HG02642 (cell line): ENCODE results near the gene JPH3.
"Not testable (repeated sequence)": the region's sequence is repeated elsewhere in the genome, so short reads cannot be mapped to it uniquely, and the experiment has no call there.

Source experiments
- ATAC-seq: cut with Tn5 transposase; IDR thresholded peaks from one replicate; pipeline ENCODE4 v1.9.1; 2021; ENCODE audit warnings: mild to moderate bottlenecking; ENCODE audit not compliant: unreplicated experiment, poor library complexity

Gene JPH3

DNA sequence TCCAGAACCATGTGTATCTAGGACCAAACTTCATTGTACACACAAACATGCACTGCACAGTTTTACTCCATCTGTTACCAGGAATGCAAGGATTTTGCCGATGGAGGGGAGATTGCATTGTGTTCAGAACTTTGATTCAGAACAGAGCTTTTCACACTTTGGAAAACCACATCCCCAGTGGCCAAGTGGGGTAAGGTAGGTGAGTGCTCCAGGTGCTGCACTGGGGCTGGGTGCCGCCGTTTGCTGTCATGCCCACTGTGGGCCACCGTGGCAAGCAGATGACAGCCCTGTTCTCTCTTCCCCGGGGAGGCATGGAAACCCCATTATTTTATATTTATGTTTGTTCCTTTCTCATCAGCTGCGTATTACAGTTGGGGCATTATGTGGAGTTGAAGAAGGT, 29.3 kb upstream of the JPH3 start:
- no peak for ATAC-seq

DNA sequence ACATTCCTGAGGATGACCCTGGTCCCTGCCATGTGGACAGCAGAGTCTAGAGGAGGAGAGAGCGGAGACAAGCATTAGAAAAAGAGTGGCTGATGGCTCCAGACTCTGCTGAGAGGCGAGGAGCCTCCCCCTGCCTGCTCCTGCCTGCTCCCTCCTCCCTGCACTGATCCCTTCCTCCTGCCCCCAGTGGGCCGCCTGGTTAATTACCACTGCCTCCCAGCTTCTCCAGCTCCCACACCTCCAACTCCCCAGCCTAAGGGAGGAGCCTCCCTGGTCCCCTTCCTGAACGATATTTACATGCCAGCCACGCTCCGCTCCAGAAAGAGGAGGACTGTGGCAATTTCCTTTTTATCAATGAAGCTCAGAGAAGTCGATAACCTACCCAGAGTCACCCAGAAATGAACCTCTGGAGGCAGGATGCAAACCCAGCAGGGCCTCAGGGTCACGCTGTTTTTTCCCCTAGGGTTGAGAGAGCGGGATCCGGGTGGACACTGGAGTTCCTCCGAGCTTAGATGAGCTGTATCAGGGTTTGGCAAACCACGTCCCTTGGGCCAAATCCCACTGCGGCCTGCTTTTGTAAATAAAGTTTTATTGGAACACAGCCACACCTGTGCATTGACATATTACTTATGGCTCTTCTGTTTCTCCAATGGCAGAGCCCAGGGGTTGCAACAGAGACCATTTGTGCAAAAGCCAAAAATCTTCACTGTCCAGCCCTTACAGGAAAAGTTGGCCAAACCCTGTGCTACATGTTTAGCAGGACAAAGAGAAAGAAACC, 27.1 kb upstream of the JPH3 start:
- ATAC-seq: no peak

DNA sequence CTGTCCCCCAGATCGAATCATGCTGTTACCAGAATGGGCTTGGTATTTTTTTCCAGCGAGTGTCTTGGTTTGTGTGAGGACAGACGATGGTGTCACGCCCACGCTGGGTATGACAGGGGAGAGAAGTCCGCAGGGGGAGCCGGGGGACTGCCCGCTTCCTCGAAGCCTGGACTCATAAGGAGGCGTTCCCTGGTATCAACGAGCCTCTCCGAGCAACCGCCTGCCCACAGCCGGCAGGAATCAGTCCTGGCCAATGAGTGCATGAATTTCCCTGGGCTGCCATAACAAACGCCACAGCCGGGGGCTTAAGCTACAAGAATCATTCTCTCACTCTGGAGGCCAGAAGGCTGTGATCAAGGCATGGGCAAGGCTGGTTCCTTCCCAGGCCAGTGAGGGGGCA, 26.1 kb upstream of the JPH3 start:
- no peak for ATAC-seq

DNA sequence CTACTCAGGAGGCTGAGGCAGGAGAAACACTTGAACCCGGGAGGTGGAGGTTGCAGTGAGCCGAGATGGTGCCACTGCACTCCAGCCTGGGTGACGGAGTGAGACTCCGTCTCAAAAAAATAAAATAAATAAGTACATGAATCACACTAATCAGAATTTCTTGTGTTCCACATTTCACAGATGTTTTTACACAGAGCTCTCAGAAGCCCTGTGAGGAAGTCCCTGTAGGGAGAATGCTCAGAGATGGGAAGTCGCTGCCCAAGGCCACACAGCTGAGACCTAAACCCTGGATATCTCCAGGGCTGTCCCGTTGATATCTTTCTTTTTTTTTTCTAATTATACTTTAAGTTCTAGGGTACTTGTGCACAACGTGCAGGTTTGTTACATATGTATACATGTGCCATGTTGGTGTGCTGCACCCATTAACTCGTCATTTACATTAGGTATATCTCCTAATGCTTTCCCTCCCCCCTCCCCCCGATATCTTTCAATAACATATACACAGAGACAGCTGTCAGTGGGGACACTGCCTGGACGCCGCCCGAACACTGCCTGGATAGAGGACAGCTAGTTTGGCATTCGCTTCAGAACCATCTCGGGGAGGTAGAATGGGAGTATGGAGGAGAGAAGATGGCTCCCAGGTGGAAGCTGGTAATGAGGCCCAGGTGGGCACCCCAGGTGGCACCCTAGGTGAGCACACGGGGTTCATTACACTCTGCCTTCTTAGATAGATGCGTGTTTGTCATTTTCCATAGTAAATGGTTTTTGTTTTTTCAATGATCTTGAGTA, 24.0 kb upstream of the JPH3 start:
- ATAC-seq: not testable (repeated sequence)

DNA sequence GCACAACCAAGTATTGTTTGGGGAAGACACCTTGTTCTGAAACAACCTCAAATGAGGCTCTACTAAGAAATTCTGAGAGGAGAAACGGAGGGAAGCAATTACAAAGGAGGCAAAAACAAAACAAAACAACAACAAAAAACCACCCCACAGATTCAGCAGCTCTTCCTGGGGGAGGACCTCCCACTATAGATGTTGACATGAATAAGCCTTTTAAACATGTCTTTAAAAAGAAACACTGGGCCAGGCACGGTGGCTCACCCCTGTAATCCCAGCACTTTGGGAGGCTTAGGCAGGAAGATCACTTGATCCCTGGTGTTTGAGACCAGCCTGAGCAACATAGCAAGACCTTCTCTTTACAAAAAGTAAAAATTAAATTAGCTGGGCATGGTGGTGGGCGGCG, 22.6 kb upstream of the JPH3 start:
- no peak for ATAC-seq

DNA sequence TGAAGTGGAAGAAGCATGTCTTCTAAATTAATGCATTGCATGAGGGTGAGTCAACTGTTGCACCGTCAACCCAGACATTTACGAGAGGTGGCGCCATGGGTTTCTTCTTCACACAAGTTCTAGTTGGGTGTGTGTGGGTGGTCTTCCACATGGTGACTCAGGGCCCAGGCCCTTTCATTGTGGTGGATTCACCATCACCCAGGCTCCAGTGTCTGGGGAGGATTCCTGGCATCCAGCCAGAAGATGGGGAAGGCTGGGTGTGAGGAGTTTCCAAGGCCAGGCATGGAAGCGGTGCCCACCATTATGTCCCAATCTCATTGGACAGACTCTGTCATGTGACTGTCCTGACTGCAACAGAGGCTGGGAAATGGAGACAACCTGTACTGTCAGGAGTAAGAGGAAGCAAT, 21.4 kb upstream of the JPH3 start:
- no peak for ATAC-seq

DNA sequence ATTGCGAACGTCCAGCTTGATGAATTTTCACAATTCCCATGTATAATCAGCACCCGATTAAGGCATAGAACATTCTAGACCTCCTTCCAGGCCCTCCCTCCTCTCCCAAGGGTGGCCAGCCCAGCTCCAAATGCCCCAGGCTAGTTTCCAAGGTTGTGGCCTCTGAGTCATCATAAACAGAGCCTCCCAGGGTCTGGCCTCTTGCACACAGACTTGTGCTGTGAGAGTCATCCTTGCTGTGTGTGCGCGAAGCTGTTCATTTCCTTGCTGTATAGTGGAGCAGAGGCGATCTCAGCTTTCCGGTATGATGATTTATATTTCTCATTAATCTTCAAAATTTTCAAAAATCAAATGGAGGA, 20.5 kb upstream of the JPH3 start:
- ATAC-seq: no peak

DNA sequence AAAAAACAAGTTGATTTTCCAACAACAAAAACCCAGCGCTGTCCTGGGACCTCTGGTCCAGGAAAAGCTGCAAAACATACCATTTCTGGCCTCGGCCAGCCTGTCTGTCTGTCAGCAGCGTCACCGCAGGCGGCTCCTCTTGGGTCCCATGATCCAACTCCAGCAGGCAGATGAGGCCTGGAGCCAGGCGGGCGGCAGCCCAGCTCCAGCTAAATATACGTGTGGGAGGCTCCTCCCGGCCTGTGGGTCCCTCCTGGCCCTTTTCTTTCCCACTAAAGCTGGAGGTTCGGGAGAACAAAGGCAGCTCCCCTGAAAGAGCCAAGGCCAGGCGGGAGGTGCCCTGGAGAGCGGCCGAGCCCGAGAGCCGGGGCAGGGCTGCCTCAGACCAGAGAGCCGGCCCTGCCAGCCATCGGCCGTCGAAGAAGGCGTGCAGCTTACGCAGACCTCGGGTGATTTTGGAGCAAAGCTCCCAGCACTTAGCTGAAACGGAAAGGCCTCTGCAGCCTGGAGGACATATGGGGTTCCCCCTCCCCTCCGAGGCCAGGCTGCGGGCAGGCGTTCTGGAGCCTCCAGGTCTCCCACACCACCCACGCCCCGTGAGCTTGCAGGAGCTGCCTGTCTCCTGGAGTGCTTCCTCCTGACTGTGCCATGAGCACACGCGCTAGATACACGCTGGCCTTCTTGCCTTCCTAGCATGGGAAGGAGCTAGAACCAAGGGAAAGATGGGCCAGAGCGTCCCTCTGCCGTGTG, 19.9 kb upstream of the JPH3 start:
- no peak for ATAC-seq

DNA sequence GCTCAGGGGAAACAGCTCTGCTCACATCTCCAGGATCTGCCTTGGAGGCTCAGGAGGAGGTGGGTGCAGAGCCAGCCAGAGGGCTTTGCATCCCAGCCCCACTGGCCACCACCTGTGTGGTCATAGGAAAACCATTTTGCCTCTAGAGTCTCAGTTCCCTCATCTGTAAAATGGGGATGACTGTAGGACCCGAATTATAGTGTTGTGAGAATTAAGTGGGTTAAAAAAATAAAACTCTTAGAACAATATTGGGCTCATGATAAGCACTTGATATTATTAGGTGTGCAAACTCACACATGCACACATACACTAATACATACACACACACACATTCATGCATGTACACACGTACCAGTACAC, 19.4 kb upstream of the JPH3 start:
- no peak for ATAC-seq

DNA sequence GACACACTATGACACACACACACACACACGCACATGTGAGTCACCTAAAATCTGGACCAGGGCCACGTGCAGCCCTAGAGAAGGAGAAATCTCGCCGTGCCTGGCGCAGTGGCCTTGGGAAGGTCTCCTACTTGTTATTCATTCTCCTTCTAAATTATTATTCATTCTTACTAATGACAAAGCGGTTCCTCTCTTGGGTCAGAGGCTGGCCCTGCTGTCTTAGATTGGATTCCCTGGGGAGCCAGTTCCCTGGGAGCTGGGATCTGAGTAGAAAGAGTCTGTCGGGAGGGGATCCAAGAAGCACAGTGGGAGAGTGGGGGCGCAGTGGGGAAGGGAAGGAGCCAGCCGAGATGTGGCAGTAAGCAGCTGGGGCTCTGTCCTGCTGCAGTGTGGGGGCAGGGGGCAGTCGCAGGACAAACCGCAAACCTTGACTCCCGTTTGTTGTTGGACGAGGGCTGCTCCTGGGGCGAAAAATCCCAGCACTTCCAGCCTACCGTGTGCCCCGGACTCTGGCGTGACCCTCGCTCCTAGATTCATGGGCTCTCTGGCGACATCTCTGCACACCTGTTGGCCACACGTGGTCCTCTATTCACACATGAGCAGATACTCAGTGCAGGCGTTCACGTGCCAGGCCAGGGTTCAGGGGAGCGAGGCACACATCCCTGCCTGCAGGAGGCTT, 18.7 kb upstream of the JPH3 start:
- ATAC-seq: no peak

DNA sequence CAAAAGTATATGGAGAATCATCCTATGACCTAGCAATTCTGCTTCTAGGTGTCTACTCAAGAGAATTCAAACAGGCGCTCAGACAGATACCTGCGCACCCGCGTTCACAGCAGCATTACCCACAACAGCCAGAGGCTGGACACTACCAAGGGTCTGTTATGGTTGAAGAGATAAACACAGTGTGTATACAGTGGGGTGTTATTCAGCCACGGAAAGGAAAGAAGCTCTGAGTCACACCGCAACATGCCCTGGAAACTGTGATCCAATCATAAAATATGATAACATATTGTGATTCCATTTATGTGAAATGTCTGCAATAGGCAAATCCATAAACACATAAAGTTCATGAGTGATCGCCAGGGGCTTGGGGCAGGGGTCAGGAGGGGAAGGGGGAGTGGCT, 18.0 kb upstream of the JPH3 start:
- no peak for ATAC-seq

DNA sequence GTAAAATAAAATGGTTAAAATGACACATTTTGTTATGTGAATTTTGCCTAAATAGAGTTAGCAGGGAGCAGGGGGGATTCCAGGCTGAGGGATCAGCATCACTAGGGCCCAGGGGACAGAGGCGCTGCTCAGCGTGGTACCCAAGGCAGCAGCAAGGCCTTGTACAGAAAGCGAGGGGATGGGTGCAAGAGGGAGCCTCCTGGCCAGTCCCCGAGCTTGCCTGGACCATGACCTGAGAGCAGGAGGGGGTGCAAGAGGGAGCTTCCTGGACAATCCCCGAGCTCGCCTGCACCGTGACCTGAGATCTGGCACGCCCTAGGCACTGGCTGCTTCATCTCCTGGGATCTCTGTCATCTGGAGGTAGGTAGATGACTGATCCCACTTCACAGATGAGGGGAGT, 17.3 kb upstream of the JPH3 start:
- no peak for ATAC-seq

DNA sequence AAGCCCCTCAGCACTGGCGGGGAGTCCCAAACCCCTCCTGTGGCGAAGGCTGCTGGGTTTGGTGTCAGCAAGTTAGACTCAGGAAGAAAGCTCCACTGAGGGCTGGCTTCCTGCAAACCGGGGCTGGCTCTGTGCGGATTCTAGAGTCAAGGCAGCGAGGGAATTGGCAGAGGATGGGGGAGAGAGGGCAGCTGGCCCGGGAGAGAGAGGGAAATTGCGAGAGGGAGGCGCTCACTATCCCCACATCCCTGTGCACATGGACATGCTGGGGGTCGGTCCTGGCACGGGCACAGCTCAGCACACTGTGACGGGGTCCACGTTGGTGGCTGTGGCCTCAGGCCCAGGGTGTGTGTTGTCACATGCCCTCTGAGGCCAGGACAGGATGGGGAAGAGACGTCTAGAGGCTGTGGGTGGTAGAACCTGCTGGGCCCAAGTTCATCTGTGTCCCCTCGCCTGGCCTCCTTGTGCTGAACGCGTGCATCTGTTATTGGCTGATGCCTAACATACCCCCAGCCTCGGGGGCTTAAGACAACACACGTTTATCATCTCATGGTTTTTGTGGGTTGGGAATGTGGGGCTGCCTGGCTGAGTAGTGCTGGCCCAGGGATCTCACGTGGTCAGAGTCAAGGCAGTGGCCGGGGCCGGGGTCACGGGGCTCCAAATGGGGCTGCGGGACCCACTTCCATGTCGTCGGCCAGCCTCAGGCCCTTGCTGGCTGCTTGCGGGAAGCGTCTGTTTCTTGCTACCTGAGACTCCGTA, 16.7 kb upstream of the JPH3 start:
- ATAC-seq: no peak

DNA sequence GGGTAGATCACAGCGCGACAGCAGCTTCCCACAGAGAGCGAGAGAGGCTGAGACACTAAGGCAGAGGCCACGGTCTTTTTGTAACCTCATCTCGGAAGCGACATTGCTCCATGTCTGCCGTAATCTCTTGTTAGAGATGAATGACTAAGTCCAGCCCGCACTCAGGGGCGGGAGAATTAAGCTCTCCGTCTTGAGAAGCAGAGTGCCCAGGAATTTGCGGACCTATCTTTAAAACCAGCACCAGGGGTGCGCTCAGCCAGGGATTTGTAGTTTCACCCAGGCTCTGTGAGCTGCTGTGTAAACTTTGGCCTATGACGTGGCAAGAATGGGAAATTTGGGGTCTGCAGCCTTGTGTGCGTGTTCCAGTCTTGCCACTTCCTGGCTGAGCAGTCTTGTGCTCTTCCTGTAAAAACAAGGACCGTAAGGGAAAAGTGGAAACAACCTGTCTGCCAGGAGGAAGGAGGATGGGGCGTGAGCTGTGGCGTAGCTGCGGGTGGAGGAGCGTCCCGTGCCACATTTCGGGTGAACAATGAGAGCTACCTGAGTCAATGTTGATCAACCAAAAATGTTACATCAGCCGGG, 16.0 kb upstream of the JPH3 start:
- ATAC-seq: no peak

DNA sequence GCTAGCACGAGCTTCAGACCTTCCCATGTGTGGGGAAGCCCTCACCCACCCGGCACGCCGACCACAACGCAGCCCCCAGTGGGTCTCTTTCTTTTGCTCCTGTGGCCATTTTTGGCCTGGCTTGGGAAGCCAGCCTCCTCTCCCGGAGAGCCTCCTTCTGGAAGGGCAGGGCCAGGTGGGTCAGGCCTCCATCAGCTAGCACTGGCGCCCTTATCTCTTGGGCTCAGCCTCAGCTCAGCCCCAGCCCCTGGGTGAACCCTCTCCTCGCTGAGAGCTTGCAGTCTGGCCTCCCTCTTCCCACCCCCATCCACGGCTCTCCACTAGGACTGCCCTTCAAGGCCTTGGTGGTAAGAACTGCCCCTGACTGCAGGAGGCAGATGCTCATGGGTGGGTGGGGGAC, 14.7 kb upstream of the JPH3 start:
- no peak for ATAC-seq

DNA sequence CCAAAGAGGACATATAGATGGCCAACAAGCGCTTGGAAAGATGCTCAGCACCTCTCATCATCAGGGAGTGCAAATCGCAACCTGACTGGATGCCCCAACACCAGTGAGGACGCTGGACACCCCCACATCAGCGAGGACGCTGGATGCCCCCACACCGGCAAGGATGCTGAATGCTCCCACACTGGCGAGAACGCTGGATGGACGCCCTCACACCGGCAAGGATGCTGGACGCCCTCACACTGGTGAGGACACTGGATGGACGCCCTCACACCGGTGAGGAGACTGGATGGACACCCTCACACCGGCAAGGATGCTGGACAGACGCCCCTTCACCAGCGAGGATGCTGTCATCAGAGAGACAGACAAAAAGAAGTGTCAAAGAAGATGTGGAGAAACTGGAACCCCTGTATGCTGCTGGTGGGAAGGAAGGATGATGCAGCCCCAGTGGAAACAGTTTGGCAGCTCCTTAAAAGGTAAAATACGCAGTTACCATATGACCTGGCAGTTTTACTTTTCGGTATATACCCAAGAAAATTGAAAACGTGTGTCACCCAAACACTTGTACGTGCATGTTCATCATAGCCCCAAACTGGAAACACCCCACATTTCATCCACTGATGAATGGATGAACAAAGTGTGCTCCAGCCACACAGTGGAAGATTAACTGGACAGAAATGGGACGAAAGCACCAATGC, 10.1 kb upstream of the JPH3 start:
- no peak for ATAC-seq

DNA sequence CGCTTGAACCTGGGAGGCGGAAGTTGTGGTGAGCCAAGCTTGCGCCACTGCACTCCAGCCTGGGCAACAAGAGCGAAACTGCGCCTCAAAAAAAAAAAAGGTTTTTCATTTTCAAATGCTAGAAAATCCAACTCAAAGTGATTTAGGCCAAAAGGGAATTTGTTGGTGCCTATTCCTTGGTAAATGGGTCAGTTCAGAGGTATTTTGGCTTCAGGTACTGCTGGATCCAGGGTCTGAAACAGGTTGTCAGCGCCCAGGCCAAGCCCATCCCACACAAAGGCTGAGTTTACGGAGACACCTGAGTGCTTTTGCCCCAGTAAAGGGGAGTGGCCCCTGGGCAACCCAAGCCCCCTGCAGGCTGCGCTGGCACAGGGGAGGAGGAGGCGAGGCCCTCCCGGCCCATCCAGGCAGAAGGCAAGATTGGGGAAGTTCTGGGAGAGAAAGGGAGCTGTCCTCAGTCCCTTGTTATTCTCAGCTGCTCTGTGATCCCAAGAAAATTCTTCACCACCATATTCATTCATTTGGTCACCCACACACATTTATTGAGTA, 8.5 kb upstream of the JPH3 start:
- no peak for ATAC-seq

DNA sequence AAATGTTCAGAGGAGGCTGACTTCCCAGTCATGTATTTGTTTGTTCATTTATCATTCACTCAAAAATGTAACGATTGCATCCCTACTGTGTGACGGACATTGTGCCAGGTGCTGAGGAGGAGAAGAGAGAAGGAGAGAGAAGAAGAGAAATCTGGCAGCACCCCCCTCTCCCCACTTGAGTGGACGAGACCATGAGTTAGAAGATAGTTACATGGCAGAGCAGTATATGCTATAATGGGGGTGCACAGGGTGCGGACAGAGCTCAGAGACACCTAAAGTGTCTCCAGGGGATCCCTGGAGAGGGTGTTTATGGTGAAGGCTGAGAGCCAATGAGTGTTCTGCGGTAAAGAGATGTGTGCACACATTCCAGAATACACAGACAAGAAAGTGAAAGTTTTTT, 6.6 kb upstream of the JPH3 start:
- no peak for ATAC-seq

DNA sequence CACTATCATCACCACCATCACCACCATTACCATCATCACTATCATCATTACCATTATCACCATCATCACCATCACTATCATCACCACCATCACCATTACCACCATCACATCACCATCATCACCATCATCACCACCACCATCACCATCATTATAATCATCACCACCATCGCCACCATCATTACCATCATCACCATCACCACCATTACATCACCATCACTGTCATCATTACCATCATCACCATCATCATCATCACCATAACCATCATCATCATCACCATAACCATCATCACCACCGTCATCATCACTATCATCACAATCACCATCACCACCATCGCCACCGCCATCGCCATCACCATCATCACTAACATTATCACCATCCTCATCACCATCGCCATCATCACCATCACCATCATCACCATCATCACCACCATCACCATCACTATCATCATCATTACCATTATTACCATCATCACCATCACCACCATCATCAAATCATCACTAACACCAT, 4.9 kb upstream of the JPH3 start:
- no peak for ATAC-seq
